ENCODE results near the gene CYSRT1.
A peak's percentile ranks its signal among the peaks of the same experiment; 100 is the strongest.
"Not testable (repeated sequence)": the region's sequence is repeated elsewhere in the genome, so short reads cannot be mapped to it uniquely, and the experiment has no call there.

The CYSRT1 gene

GRCh38 chr9:137231372-137232039 is 6.5 kb downstream of the CYSRT1 start:
- peaks cover 2% of the 10 kb centered on the region for H3K27me3 Mint-ChIP-seq (ENCODE audit: low read depth)
- DNase-seq (ENCODE audit: low spot score) = no peak
- H3K4me3 Mint-ChIP-seq = no peak overlapping the region
- no peak overlapping the region for H3K27ac Mint-ChIP-seq
- no peaks in the 10 kb centered on the region for H3K9me3 Mint-ChIP-seq
- no peaks in the 10 kb centered on the region for H3K36me3 Mint-ChIP-seq (ENCODE audit: low read depth)
- H3K4me1 Mint-ChIP-seq (ENCODE audit: low read depth) = peaks cover 2% of the 10 kb centered on the region

DNA sequence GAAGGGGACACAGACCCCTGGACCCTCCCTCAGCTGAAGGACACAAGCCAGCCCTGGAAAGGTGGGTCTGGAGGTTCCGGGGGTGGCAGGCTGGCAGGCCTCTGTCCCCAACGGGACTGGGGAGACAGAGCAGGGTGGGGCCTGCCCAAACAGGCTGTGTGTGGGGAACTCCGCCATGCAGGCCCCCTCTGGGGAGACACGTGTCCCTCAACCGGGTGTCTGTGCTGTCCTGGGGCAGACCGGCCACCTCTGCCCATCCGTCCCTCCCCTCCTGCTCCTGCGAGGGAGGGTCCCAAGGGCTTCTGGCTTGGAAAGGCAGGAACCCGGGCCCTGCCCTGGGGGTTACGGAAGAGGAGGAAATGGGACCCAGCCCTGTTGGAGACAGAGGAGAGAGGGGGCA is 7.1 kb downstream of the CYSRT1 start:
- peaks cover 2% of the 10 kb centered on the region for H3K4me1 Mint-ChIP-seq (ENCODE audit: low read depth)
- DNase-seq (ENCODE audit: low spot score) = no peak
- peaks cover 2% of the 10 kb centered on the region for H3K27me3 Mint-ChIP-seq (ENCODE audit: low read depth)
- H3K27ac Mint-ChIP-seq = no peak overlapping the region
- no peaks in the 10 kb centered on the region for H3K9me3 Mint-ChIP-seq
- no peak overlapping the region for H3K4me3 Mint-ChIP-seq
- no peaks in the 10 kb centered on the region for H3K36me3 Mint-ChIP-seq (ENCODE audit: low read depth)

DNA sequence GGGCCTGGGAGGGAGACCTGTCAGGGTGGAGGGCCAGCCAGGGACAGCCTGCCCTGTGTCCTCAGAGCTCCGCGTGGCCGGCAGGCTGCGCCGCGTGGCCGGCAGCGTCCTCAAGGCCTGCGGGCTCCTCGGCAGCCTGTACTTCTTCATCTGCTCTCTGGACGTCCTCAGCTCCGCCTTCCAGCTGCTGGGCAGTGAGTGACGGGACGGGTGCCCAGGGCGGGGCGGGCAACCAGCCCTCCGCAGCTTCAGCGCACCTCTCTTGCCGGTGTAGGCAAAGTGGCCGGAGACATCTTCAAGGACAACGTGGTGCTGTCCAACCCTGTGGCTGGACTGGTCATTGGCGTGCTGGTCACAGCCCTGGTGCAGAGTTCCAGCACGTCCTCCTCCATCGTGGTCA is 7.5 kb downstream of the CYSRT1 start:
- Mint-ChIP-seq H3K36me3 (ENCODE audit: low read depth) (no peaks in the 10 kb centered on the region), H3K4me3 (no peak overlapping the region), H3K9me3 (no peaks in the 10 kb centered on the region), H3K27ac (no peak overlapping the region), H3K4me1 (ENCODE audit: low read depth) (peaks cover 2% of the 10 kb centered on the region), H3K27me3 (ENCODE audit: low read depth) (peaks cover 2% of the 10 kb centered on the region)
- DNase-seq (ENCODE audit: low spot score) = no peak

- no peaks in the 10 kb centered on the region for H3K36me3 Mint-ChIP-seq (ENCODE audit: low read depth)
- H3K4me1 Mint-ChIP-seq (ENCODE audit: low read depth) = no peaks in the 10 kb centered on the region
- no peaks in the 10 kb centered on the region for H3K9me3 Mint-ChIP-seq
- H3K4me3 Mint-ChIP-seq = no peak overlapping the region
- no peak overlapping the region for H3K27ac Mint-ChIP-seq
- H3K27me3 Mint-ChIP-seq (ENCODE audit: low read depth) = no peaks in the 10 kb centered on the region
- DNase-seq (ENCODE audit: low spot score) = no peak
These were observed 8.4 kb downstream of the CYSRT1 start for GRCh38 chr9:137233143-137233980.

DNA sequence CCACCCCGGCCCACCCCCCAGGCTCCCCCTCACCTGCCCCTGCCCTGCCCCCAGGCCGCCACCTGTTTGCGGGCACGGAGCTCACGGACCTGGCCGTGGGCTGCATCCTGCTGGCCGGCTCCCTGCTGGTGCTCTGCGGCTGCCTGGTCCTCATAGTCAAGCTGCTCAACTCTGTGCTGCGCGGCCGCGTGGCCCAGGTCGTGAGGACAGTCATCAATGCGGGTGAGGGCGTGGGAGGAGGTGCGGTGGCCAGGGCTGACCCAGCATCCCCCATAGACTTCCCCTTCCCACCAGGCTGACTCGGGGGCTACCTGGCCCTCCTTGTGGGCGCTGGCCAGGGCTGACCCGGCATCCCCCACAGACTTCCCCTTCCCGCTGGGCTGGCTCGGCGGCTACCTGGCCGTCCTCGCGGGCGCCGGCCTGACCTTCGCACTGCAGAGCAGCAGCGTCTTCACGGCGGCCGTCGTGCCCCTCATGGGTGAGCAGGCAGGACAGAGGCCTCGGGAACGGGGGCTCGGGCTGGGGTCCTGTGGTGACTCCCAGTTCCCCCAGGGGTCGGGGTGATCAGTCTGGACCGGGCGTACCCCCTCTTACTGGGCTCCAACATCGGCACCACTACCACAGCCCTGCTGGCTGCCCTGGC is 9.2 kb downstream of the CYSRT1 start:
- Mint-ChIP-seq H3K27me3 (ENCODE audit: low read depth) (no peaks in the 10 kb centered on the region), H3K36me3 (ENCODE audit: low read depth) (no peaks in the 10 kb centered on the region), H3K4me3 (no peak overlapping the region), H3K27ac (no peak overlapping the region), H3K9me3 (no peaks in the 10 kb centered on the region), H3K4me1 (ENCODE audit: low read depth) (peaks cover 5% of the 10 kb centered on the region)
- no peak for DNase-seq (ENCODE audit: low spot score)

GRCh38 chr9:137234758-137235423 is 9.9 kb downstream of the CYSRT1 start:
- H3K36me3 Mint-ChIP-seq (ENCODE audit: low read depth) = no peaks in the 10 kb centered on the region
- H3K4me1 Mint-ChIP-seq (ENCODE audit: low read depth) = peaks cover 5% of the 10 kb centered on the region

DNA sequence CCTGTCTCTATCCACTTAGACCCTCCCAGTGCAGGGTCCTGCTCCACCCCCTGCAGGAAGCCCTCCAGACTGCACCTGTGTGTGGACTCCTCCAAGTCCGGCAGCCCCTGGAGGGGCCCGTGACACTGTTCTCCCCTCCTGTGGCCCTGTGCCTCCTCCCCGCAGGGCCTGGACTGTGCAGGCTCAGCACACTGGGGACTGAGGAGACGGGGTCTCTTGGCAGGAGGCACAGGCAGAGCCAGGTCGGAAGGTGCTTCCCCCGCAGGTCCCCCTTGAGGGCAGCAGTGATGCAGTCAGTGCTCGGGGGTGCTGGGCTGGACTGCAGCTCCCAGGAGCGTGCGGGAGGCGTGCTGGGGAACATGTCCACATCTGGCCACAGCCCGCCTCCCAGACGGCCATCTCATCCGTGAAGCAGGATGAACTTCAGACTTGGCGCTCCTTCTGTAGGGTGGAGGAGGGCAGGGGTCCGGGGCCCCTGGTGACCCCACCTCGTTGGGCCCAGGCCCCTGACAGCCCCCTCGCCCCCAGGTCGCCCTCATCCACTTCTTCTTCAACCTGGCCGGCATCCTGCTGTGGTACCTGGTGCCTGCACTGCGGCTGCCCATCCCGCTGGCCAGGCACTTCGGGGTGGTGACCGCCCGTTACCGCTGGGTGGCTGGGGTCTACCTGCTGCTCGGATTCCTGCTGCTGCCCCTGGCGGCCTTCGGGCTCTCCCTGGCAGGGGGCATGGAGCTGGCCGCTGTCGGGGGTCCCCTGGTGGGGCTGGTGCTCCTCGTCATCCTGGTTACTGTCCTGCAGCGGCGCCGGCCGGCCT is 10.7 kb downstream of the CYSRT1 start:
- Mint-ChIP-seq H3K27ac (no peak overlapping the region), H3K4me3 (no peak overlapping the region), H3K36me3 (ENCODE audit: low read depth) (no peaks in the 10 kb centered on the region), H3K9me3 (no peaks in the 10 kb centered on the region), H3K4me1 (ENCODE audit: low read depth) (peaks cover 5% of the 10 kb centered on the region), H3K27me3 (ENCODE audit: low read depth) (no peaks in the 10 kb centered on the region)
- no peak for DNase-seq (ENCODE audit: low spot score)

More at GRCh38 chr9:137234758-137235423, 9.9 kb downstream of the CYSRT1 start:
- DNase-seq (ENCODE audit: low spot score) = no peak
- no peaks in the 10 kb centered on the region for H3K27me3 Mint-ChIP-seq (ENCODE audit: low read depth)
- H3K9me3 Mint-ChIP-seq = no peaks in the 10 kb centered on the region
- H3K27ac Mint-ChIP-seq = no peak overlapping the region
- H3K4me3 Mint-ChIP-seq = no peak overlapping the region

- DNase-seq (ENCODE audit: low spot score) = peak; percentile 86
- Mint-ChIP-seq H3K4me3 (no peak overlapping the region), H3K27me3 (ENCODE audit: low read depth) (peaks cover 2% of the 10 kb centered on the region), H3K4me1 (ENCODE audit: low read depth) (peaks cover 7% of the 10 kb centered on the region), H3K27ac (no peak overlapping the region), H3K9me3 (no peaks in the 10 kb centered on the region), H3K36me3 (ENCODE audit: low read depth) (peaks cover 3% of the 10 kb centered on the region)
These were observed 11.4 kb downstream of the CYSRT1 start for GRCh38 chr9:137236238-137236935.

- DNase-seq (ENCODE audit: low spot score) = no peak
- H3K27me3 Mint-ChIP-seq (ENCODE audit: low read depth) = peaks cover 2% of the 10 kb centered on the region
- H3K9me3 Mint-ChIP-seq = no peaks in the 10 kb centered on the region
- peaks cover 7% of the 10 kb centered on the region for H3K4me1 Mint-ChIP-seq (ENCODE audit: low read depth)
- H3K27ac Mint-ChIP-seq = no peak overlapping the region
- H3K36me3 Mint-ChIP-seq (ENCODE audit: low read depth) = peaks cover 5% of the 10 kb centered on the region
- H3K4me3 Mint-ChIP-seq = no peak overlapping the region
These were observed 12.0 kb downstream of the CYSRT1 start for GRCh38 chr9:137236936-137237421.

- Mint-ChIP-seq H3K9me3 (no peaks in the 10 kb centered on the region), H3K4me1 (ENCODE audit: low read depth) (peaks cover 15% of the 10 kb centered on the region), H3K27me3 (ENCODE audit: low read depth) (peaks cover 2% of the 10 kb centered on the region), H3K27ac (no peak overlapping the region), H3K4me3 (no peak overlapping the region), H3K36me3 (ENCODE audit: low read depth) (peaks cover 16% of the 10 kb centered on the region)
- no peak for DNase-seq (ENCODE audit: low spot score)
These were observed 13.1 kb downstream of the CYSRT1 start for GRCh38 chr9:137237759-137238726.

- H3K27me3 Mint-ChIP-seq (ENCODE audit: low read depth); H3K9me3 Mint-ChIP-seq; DNase-seq (ENCODE audit: low spot score): not testable (repeated sequence)
- Mint-ChIP-seq H3K27ac (peak overlapping the region; percentile 71), H3K36me3 (ENCODE audit: low read depth) (peaks cover 23% of the 10 kb centered on the region), H3K4me1 (ENCODE audit: low read depth) (peaks cover 18% of the 10 kb centered on the region), H3K4me3 (peak overlapping the region; percentile 78)
These were observed 14.7 kb downstream of the CYSRT1 start for GRCh38 chr9:137239541-137240200.
